ENCODE measurements around the gene BAAT.
A peak's percentile ranks its signal among the peaks of the same experiment; 100 is the strongest.
"Not testable (repeated sequence)": the region's sequence is repeated elsewhere in the genome, so short reads cannot be mapped to it uniquely, and the experiment has no call there.

Gene BAAT

GRCh38 chr9:101333490-101333889, 51.3 kb downstream of the BAAT start:
- DNase-seq: no peak
- Histone ChIP-seq H3K36me3 (ENCODE audit: control insufficient read depth in 4 of 4, insufficient read depth in 4 of 4, low read length in 3 of 4) (no peaks in the 10 kb centered on the region), H3K27ac (ENCODE audit: insufficient read depth in 1 of 2, low read depth in 1 of 2, low read length in 2 of 2, poor library complexity in 1 of 2, severe bottlenecking in 2 of 2) (no peak overlapping the region), H3K4me3 (ENCODE audit: control insufficient read depth in 1 of 7, extremely low read depth in 1 of 7, insufficient read depth in 4 of 7, low read depth in 2 of 7, low read length in 6 of 7) (no peak overlapping the region), H3K4me1 (ENCODE audit: control extremely low read depth in 1 of 4, control insufficient read depth in 4 of 4, insufficient read depth in 4 of 4, low read length in 3 of 4) (no peaks in the 10 kb centered on the region), H3K27me3 (replicated peaks in 2 of 5; ENCODE audit: control insufficient read depth in 4 of 5, insufficient read depth in 5 of 5, low read length in 4 of 5) (peaks cover 0 to 2% (median 0%) of the 10 kb centered on the region in 5 experiments), H3K9me3 (ENCODE audit: control extremely low read depth in 1 of 5, control insufficient read depth in 4 of 5, insufficient read depth in 2 of 5, low read depth in 1 of 5, low read length in 4 of 5) (peaks cover 0 to 1% (median 0%) of the 10 kb centered on the region in 5 experiments)
- ChIA-PET CTCF (interaction anchor here (1.4 kb wide), 1 partner anchor 22 kb away, joined by 3 read pairs; no protein-coding TSS in a partner anchor), POLR2A (no interaction called here)
- WGBS (ENCODE audit: insufficient coverage): 100% methylated on average over 2 of the region's 4 CpGs

- ChIA-PET CTCF (no interaction called here), POLR2A (no interaction called here)
- Histone ChIP-seq H3K9me3 (ENCODE audit: control extremely low read depth in 1 of 5, control insufficient read depth in 4 of 5, insufficient read depth in 2 of 5, low read depth in 1 of 5, low read length in 4 of 5) (peaks cover 0 to 2% (median 0%) of the 10 kb centered on the region in 5 experiments), H3K27ac (ENCODE audit: insufficient read depth in 1 of 2, low read depth in 1 of 2, low read length in 2 of 2, poor library complexity in 1 of 2, severe bottlenecking in 2 of 2) (no peak overlapping the region), H3K4me1 (ENCODE audit: control extremely low read depth in 1 of 4, control insufficient read depth in 4 of 4, insufficient read depth in 4 of 4, low read length in 3 of 4) (no peaks in the 10 kb centered on the region), H3K4me3 (ENCODE audit: control insufficient read depth in 1 of 7, extremely low read depth in 1 of 7, insufficient read depth in 4 of 7, low read depth in 2 of 7, low read length in 6 of 7) (no peak overlapping the region), H3K27me3 (replicated peaks in 2 of 5; ENCODE audit: control insufficient read depth in 4 of 5, insufficient read depth in 5 of 5, low read length in 4 of 5) (peaks cover 0 to 2% (median 0%) of the 10 kb centered on the region in 5 experiments), H3K36me3 (ENCODE audit: control insufficient read depth in 4 of 4, insufficient read depth in 4 of 4, low read length in 3 of 4) (no peaks in the 10 kb centered on the region)
- DNase-seq: no peak
- no CpG with 5 or more reads among the region's 1 CpG for WGBS (ENCODE audit: insufficient coverage)
These were observed 52.4 kb downstream of the BAAT start for GRCh38 chr9:101332362-101332761.

- H3K9me3 ChIP-seq (ENCODE audit: control extremely low read depth in 1 of 5, control insufficient read depth in 4 of 5, insufficient read depth in 2 of 5, low read depth in 1 of 5, low read length in 4 of 5): peaks cover 0 to 10% (median 0%) of the 10 kb centered on the region in 5 experiments
- CTCF ChIA-PET; H3K4me1 ChIP-seq (ENCODE audit: control extremely low read depth in 1 of 4, control insufficient read depth in 4 of 4, insufficient read depth in 4 of 4, low read length in 3 of 4); H3K36me3 ChIP-seq (ENCODE audit: control insufficient read depth in 4 of 4, insufficient read depth in 4 of 4, low read length in 3 of 4); POLR2A ChIA-PET; H3K4me3 ChIP-seq (ENCODE audit: control insufficient read depth in 1 of 7, extremely low read depth in 1 of 7, insufficient read depth in 4 of 7, low read depth in 2 of 7, low read length in 6 of 7); H3K27ac ChIP-seq (ENCODE audit: insufficient read depth in 1 of 2, low read depth in 1 of 2, low read length in 2 of 2, poor library complexity in 1 of 2, severe bottlenecking in 2 of 2); H3K27me3 ChIP-seq (replicated peaks in 2 of 5; ENCODE audit: control insufficient read depth in 4 of 5, insufficient read depth in 5 of 5, low read length in 4 of 5): not testable (repeated sequence)
- WGBS (ENCODE audit: insufficient coverage): 75% methylated on average over 3 of the region's 3 CpGs
- peak in 1 of 3 donors; percentile 7 for DNase-seq
These were observed 57.3 kb downstream of the BAAT start for GRCh38 chr9:101327422-101327909.

- H3K4me1 ChIP-seq (ENCODE audit: control extremely low read depth in 1 of 4, control insufficient read depth in 4 of 4, insufficient read depth in 4 of 4, low read length in 3 of 4): no peaks in the 10 kb centered on the region
- CTCF ChIA-PET: no interaction called here
- no peaks in the 10 kb centered on the region for H3K36me3 ChIP-seq (ENCODE audit: control insufficient read depth in 4 of 4, insufficient read depth in 4 of 4, low read length in 3 of 4)
- H3K9me3 ChIP-seq (ENCODE audit: control extremely low read depth in 1 of 5, control insufficient read depth in 4 of 5, insufficient read depth in 2 of 5, low read depth in 1 of 5, low read length in 4 of 5): peaks cover 0 to 10% (median 0%) of the 10 kb centered on the region in 5 experiments
- 100% methylated on average over 1 of the region's 1 CpG for WGBS (ENCODE audit: insufficient coverage)
- no peak overlapping the region for H3K4me3 ChIP-seq (ENCODE audit: control insufficient read depth in 1 of 7, extremely low read depth in 1 of 7, insufficient read depth in 4 of 7, low read depth in 2 of 7, low read length in 6 of 7)
- H3K27ac ChIP-seq (ENCODE audit: insufficient read depth in 1 of 2, low read depth in 1 of 2, low read length in 2 of 2, poor library complexity in 1 of 2, severe bottlenecking in 2 of 2): no peak overlapping the region
- DNase-seq: no peak
- POLR2A ChIA-PET: no interaction called here
- H3K27me3 ChIP-seq (replicated peaks in 2 of 5; ENCODE audit: control insufficient read depth in 4 of 5, insufficient read depth in 5 of 5, low read length in 4 of 5): peaks cover 0 to 7% (median 4%) of the 10 kb centered on the region in 5 experiments
These were observed 58.3 kb downstream of the BAAT start for GRCh38 chr9:101326501-101326900.

GRCh38 chr9:101326035-101326434, 58.8 kb downstream of the BAAT start:
- DNase-seq: no peak
- Histone ChIP-seq H3K4me1 (ENCODE audit: control extremely low read depth in 1 of 4, control insufficient read depth in 4 of 4, insufficient read depth in 4 of 4, low read length in 3 of 4) (no peaks in the 10 kb centered on the region), H3K27ac (ENCODE audit: insufficient read depth in 1 of 2, low read depth in 1 of 2, low read length in 2 of 2, poor library complexity in 1 of 2, severe bottlenecking in 2 of 2) (no peak overlapping the region), H3K36me3 (ENCODE audit: control insufficient read depth in 4 of 4, insufficient read depth in 4 of 4, low read length in 3 of 4) (no peaks in the 10 kb centered on the region), H3K27me3 (replicated peaks in 2 of 5; ENCODE audit: control insufficient read depth in 4 of 5, insufficient read depth in 5 of 5, low read length in 4 of 5) (peaks cover 0 to 11% (median 4%) of the 10 kb centered on the region in 5 experiments), H3K4me3 (ENCODE audit: control insufficient read depth in 1 of 7, extremely low read depth in 1 of 7, insufficient read depth in 4 of 7, low read depth in 2 of 7, low read length in 6 of 7) (no peak overlapping the region), H3K9me3 (ENCODE audit: control extremely low read depth in 1 of 5, control insufficient read depth in 4 of 5, insufficient read depth in 2 of 5, low read depth in 1 of 5, low read length in 4 of 5) (peaks cover 0 to 10% (median 0%) of the 10 kb centered on the region in 5 experiments)
- POLR2A ChIA-PET: no interaction called here
- WGBS (ENCODE audit: insufficient coverage): 85% methylated on average over 1 of the region's 1 CpG
- CTCF ChIA-PET: interaction anchor here (0.7 kb wide), 1 partner anchor 14 kb away, joined by 3 read pairs; no protein-coding TSS in a partner anchor

- WGBS (ENCODE audit: insufficient coverage): no CpG with 5 or more reads among the region's 2 CpGs
- CTCF ChIA-PET: no interaction called here
- H3K4me1 ChIP-seq (ENCODE audit: control extremely low read depth in 1 of 4, control insufficient read depth in 4 of 4, insufficient read depth in 4 of 4, low read length in 3 of 4): no peaks in the 10 kb centered on the region
These were observed 59.8 kb downstream of the BAAT start for GRCh38 chr9:101325053-101325452.

GRCh38 chr9:101324245-101324804, 60.5 kb downstream of the BAAT start:
- ChIA-PET CTCF (no interaction called here), POLR2A (no interaction called here)
- Histone ChIP-seq H3K4me1 (ENCODE audit: control extremely low read depth in 1 of 4, control insufficient read depth in 4 of 4, insufficient read depth in 4 of 4, low read length in 3 of 4) (no peaks in the 10 kb centered on the region), H3K27ac (ENCODE audit: insufficient read depth in 1 of 2, low read depth in 1 of 2, low read length in 2 of 2, poor library complexity in 1 of 2, severe bottlenecking in 2 of 2) (no peak overlapping the region), H3K4me3 (ENCODE audit: control insufficient read depth in 1 of 7, extremely low read depth in 1 of 7, insufficient read depth in 4 of 7, low read depth in 2 of 7, low read length in 6 of 7) (no peak overlapping the region), H3K9me3 (ENCODE audit: control extremely low read depth in 1 of 5, control insufficient read depth in 4 of 5, insufficient read depth in 2 of 5, low read depth in 1 of 5, low read length in 4 of 5) (peaks cover 0 to 10% (median 0%) of the 10 kb centered on the region in 5 experiments), H3K36me3 (ENCODE audit: control insufficient read depth in 4 of 4, insufficient read depth in 4 of 4, low read length in 3 of 4) (no peaks in the 10 kb centered on the region), H3K27me3 (replicated peaks in 2 of 5; ENCODE audit: control insufficient read depth in 4 of 5, insufficient read depth in 5 of 5, low read length in 4 of 5) (peaks cover 2 to 19% (median 6%) of the 10 kb centered on the region in 5 experiments)
- DNase-seq: no peak
- no CpG with 5 or more reads among the region's 3 CpGs for WGBS (ENCODE audit: insufficient coverage)

More at GRCh38 chr9:101325053-101325452, 59.8 kb downstream of the BAAT start:
- Histone ChIP-seq H3K4me3 (ENCODE audit: control insufficient read depth in 1 of 7, extremely low read depth in 1 of 7, insufficient read depth in 4 of 7, low read depth in 2 of 7, low read length in 6 of 7) (no peak overlapping the region), H3K9me3 (ENCODE audit: control extremely low read depth in 1 of 5, control insufficient read depth in 4 of 5, insufficient read depth in 2 of 5, low read depth in 1 of 5, low read length in 4 of 5) (peaks cover 0 to 10% (median 0%) of the 10 kb centered on the region in 5 experiments), H3K27ac (ENCODE audit: insufficient read depth in 1 of 2, low read depth in 1 of 2, low read length in 2 of 2, poor library complexity in 1 of 2, severe bottlenecking in 2 of 2) (no peak overlapping the region), H3K27me3 (replicated peaks in 2 of 5; ENCODE audit: control insufficient read depth in 4 of 5, insufficient read depth in 5 of 5, low read length in 4 of 5) (peaks cover 2 to 15% (median 6%) of the 10 kb centered on the region in 5 experiments), H3K36me3 (ENCODE audit: control insufficient read depth in 4 of 4, insufficient read depth in 4 of 4, low read length in 3 of 4) (no peaks in the 10 kb centered on the region)
- POLR2A ChIA-PET: no interaction called here
- no peak for DNase-seq
